Dermis blood vessel endothelial cell (primary cell): Measurements from ENCODE around the gene MAML3. TPM values are rescaled to one million over a fixed set of nuclear protein-coding genes. Genes with fewer than 3 reads are reported as not detected.
A peak's percentile ranks its signal among the peaks of the same experiment; 100 is the strongest.

ENCODE experiments used
- DNase-seq: peaks from one replicate; pipeline ENCODE4 v3.0.0; 2010
- total RNA-seq: library from RNA; depleted of rRNA; stranded (reverse); fragments of >200 nt; gene quantifications from 2 replicates; pipeline ENCODE4 v1.2.3, GENCODE V29; 2014

The MAML3 gene
- 5.6 and 7.7 TPM in 2 replicates for total RNA-seq

GRCh38 chr4:140153718-140154571 is at the start of gene MAML3:
Gene MAML3, minus strand, starts transcription at chr4:140154184. Its CDS starts 857 bp downstream, at chr4:140153327.
- peak; percentile 98 for DNase-seq

- DNase-seq = no peak
These were observed 45.0 kb upstream of the MAML3 start for GRCh38 chr4:140198942-140199341.

- DNase-seq = no peak
These were observed 41.8 kb upstream of the MAML3 start for GRCh38 chr4:140195806-140196205.

GRCh38 chr4:140189805-140190204 is 35.8 kb upstream of the MAML3 start:
- no peak for DNase-seq

GRCh38 chr4:140188975-140189374 is 35.0 kb upstream of the MAML3 start:
- peak; percentile 83 for DNase-seq

GRCh38 chr4:140187316-140187695 is 33.3 kb upstream of the MAML3 start:
- DNase-seq = no peak

- peak; percentile 60 for DNase-seq
These were observed 32.8 kb upstream of the MAML3 start for GRCh38 chr4:140186651-140187315.

- DNase-seq = no peak
These were observed 32.1 kb upstream of the MAML3 start for GRCh38 chr4:140186082-140186438.

- DNase-seq = no peak
These were observed 31.6 kb upstream of the MAML3 start for GRCh38 chr4:140185412-140186081.

GRCh38 chr4:140183270-140183669 is 29.3 kb upstream of the MAML3 start:
- no peak for DNase-seq

GRCh38 chr4:140180577-140180976 is 26.6 kb upstream of the MAML3 start:
- DNase-seq = no peak

GRCh38 chr4:140176735-140177134 is 22.8 kb upstream of the MAML3 start:
- DNase-seq = peak; percentile 33

GRCh38 chr4:140174543-140174942 is 20.6 kb upstream of the MAML3 start:
- no peak for DNase-seq

- DNase-seq = no peak
These were observed 19.0 kb upstream of the MAML3 start for GRCh38 chr4:140172960-140173359.

GRCh38 chr4:140170299-140170698 is 16.3 kb upstream of the MAML3 start:
- no peak for DNase-seq

GRCh38 chr4:140168936-140169335 is 15.0 kb upstream of the MAML3 start:
- DNase-seq = no peak

GRCh38 chr4:140168474-140168873 is 14.5 kb upstream of the MAML3 start:
- no peak for DNase-seq

GRCh38 chr4:140163029-140163810 is 9.2 kb upstream of the MAML3 start:
- peak; percentile 66 for DNase-seq

- DNase-seq = peak; percentile 51
These were observed 8.6 kb upstream of the MAML3 start for GRCh38 chr4:140162596-140162995.

GRCh38 chr4:140158365-140159030 is 4.5 kb upstream of the MAML3 start:
- DNase-seq = peak; percentile 23

GRCh38 chr4:140157341-140157740 is 3.4 kb upstream of the MAML3 start:
- DNase-seq = no peak

- no peak for DNase-seq
These were observed 2.7 kb upstream of the MAML3 start for GRCh38 chr4:140156529-140157171.
